HG02852 (cell line): Measurements from ENCODE around the gene TBC1D22A.
"Not testable (repeated sequence)": the region's sequence is repeated elsewhere in the genome, so short reads cannot be mapped to it uniquely, and the experiment has no call there.

Source experiments
- ATAC-seq: cut with Tn5 transposase; IDR thresholded peaks from one replicate; pipeline ENCODE4 v1.9.1; 2021; ENCODE audit warnings: mild to moderate bottlenecking, moderate library complexity; ENCODE audit not compliant: unreplicated experiment

TBC1D22A gene

DNA sequence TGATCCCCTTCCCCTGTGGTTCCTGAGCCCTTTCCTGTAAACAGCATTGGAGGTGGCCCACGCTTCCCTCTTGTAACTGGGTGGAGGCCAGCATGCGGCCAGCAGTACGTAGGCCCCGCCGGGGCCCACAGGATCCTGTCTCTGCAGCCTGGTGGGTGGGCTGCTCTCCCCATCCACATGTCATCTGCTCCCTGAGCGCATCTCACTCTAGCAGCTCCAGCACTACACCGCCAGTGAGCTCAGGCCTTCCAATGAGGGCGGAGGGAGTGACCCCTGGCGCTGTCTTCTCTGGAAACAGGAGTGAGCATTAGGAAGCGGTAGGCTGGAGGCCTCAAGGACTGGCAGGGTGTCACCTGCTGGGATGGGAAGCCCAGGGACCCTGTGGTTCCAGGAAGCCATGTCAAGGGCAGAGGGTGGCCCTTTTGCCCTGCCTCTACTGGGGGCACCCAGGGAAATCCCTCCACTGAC, 363.9 kb downstream of the TBC1D22A start:
- ATAC-seq = no peak

DNA sequence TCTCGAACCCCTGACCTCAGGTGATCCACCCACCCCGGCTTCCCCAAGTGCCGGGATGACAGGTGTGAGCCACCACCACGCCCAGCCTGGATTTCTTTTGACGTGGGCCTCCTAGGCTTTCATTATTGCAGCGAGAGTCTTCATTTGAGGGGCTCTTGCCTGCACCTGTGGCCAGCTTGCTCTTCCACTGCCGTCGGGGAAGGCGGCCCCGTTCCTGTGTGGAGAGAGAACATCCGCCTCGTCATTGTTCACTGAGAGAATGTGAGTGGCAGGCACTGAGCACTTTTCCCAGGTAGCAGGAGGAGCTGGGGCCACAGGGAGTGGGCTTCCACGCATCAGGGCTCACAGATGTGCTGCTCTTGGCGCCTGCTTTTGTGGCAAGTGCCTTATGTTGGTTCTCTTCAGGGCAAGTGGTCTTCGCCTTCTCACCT, 365.0 kb downstream of the TBC1D22A start:
- no peak for ATAC-seq

GRCh38 chr22:47128216-47128615, 365.8 kb downstream of the TBC1D22A start:
- no peak for ATAC-seq

DNA sequence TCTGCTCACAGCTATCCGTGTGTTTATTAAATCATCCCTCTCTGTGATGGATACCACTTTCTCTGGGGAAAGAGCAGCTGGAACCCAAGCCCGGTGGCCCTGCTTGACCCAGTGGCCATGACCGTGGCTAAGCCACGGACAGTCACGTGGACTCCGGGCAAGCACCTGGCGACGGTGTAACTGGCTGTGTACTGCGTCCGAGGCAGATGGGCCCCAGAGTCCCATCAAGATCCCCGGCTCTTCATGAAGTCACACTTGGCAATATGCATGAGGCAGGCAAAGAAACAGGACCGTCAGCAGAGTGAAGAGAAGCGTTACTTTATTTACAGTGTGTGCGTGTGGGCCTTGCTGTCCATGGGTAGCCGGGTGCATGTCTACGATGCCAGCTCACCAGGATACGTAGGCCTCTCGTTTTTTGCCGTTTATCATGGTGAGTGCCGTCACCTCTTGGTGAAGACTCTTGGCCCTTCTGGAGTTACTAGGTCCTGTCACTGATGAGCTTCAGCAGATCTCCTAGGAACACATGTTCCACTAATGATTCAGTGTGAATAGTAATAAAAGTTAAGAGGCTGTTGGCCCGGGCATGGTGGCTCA, 366.3 kb downstream of the TBC1D22A start:
- no peak for ATAC-seq

DNA sequence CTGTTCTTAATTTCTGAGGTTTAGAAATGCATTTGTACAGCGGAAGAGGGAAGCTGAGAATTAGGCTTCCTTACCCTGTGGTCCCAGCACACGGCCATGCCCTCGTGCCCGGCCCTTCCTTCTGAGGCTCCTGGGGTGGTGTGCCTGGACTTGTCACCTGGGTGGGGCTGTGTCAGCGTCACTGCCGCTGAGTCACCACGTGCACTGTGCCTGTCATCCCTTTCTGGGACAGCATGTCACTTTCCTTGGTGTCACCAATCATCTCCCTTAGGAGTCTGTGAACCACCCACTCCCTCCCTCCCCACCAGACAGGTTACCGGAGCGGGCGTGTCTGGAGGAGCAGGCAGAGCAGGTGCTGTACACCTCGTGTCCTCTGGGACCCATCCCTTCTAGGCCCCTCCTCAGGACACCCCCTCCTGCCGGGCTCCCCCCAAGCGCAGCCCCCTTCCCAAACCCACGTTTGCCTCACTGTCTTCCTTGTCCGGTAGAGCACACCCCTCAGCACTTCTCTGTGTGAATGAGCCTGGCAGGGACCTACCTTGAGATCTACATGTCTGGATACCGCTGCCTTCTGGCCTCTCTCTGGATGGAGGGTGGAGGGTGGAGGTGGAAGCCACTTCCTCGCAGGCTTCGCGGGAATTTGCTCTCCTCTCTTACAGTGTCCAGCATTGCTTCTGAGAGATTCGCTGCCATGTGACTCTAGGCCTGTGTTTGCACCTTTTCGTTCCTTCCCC, 367.6 kb downstream of the TBC1D22A start:
- ATAC-seq = no peak

- ATAC-seq = no peak
These were observed 368.6 kb downstream of the TBC1D22A start for GRCh38 chr22:47130883-47131631.

DNA sequence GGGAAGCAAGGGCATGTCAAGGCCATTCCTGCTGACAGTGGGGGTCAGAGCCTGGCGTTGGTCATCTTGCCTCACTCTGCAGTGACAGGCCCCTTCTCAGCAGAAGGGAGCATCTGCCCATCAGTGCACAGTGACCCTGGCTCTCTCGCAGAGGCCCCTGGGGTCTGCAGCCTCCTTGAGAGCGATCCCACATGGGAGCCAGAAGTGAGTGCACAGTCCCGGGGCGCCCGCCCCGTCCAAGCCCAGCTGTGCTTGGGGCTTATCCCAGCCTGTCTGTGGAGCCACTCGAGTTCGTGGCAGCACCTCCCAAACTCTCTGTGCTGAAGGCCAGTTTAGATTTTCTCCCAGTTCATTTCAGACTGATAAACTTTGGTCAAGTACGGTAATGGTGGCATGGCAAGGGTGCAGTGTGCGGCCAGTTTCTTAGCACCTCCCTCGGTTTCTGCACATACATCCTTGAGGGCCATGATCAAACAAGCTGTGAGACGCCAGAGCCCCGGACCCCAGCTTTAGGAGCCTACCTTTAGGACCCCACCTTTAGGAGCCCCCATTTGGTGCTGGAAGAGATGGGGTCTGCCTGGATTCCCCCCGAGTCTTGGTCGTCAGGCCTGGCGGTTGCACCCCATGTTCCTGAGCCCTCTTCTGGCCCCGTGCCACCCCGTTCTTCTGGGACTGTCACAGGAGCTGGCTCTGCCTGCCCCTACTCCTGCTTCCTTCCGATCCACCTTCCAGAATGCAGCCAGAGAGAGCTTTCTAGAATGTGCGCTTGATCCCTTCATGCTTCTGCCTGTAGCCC, 369.4 kb downstream of the TBC1D22A start:
- no peak for ATAC-seq

DNA sequence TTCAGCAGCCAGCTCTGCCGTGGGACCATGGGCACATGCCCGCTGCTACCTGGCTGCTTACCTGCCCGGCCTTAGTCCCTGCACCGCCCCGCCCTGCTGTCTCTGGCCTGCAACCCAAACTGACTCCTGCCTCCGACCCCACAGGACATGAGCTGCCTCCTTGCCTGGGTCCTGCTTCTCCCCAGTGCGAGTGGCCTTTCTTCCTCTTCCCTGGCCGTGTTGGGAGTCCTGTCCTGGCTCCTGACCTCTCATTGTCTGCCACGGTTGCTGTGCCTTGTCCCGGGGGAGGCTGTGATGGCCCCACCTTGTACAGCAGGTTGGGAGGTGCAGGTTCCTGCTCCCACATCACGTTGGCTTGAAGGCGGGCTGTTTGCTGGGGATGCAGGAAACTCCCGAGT, 370.0 kb downstream of the TBC1D22A start:
- no peak for ATAC-seq

DNA sequence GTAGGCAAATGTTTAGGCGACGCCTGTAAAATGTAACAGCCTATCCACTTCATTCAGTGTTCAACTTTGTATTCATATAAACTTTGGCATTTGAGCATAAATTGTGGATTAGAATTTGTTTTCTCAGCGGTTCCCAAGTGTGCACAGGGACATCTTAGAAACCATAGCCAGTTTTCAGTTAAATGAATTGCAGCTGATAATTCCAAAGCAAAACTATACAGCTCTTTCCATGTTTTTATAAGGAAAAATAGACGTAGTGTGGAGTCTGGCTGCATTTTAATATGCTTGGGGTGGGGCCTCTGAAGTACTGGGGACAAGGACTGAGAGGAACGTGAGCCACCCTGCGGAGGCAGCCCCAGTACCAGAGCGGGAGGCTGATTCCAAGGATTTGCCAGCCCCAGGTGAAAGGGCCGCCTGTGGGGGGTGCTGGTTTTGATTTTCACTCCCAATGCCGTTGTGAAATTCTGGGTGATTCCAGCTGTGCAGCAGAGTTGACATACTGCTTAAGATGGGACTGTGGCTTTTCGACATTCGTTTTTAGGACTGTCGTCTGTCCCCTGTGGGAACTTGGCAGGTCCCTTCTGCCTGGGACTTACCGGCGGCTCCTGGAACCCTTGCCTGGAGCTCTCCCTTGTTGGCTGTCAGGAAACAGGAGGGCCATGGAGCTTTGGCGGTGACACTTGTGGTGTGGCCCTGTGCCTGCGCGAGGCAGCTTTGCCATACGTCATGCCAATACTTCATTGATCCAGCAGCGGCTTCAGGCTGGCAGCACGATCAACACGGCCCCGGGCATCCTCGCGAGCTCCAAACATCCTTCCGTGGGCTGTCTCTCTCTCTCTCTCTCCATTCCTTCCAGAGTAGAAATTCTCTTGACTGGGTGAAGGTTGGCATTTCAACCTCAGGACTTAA, 370.9 kb downstream of the TBC1D22A start:
- no peak for ATAC-seq

GRCh38 chr22:47134222-47134621, 371.8 kb downstream of the TBC1D22A start:
- no peak for ATAC-seq

DNA sequence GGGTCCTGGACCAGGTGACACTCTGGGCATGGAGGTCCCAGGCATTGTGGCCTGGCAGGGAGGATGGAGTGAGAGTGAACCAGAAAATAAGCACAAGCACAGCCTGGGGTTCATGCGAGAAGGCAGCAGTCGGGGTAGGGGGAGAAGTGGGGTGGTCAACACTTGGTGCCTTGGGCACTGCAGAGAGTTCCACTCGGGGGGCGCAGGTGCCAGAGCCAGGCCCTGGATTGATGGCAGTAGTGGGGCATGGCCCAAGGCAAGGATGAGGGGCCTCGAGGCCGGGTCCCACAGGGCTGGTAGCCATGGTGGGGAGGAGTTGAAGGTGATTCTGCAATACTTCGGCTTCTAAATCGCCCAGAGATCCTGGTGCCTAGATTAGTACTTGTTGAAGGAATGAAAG, 372.9 kb downstream of the TBC1D22A start:
- no peak for ATAC-seq

DNA sequence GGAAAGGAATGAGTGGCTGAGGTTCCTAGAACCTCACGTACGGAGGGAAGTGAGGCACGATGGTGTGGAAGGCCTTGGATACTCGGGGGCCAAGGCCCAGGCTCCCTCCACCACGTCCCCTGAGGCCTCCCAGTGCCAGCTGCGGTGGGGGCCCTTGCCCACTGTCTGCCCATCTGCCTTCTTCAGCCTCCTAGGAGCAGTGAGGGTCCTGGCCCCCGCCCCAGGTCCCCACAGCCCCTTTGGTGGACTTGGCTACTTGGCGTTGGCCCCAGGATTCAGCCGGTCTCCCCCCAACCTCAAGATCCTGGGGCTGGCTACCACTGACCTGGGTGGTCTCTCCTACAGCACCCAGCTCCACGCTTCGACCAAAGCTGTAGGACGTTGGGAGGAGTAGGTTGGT, 373.6 kb downstream of the TBC1D22A start:
- ATAC-seq = no peak

DNA sequence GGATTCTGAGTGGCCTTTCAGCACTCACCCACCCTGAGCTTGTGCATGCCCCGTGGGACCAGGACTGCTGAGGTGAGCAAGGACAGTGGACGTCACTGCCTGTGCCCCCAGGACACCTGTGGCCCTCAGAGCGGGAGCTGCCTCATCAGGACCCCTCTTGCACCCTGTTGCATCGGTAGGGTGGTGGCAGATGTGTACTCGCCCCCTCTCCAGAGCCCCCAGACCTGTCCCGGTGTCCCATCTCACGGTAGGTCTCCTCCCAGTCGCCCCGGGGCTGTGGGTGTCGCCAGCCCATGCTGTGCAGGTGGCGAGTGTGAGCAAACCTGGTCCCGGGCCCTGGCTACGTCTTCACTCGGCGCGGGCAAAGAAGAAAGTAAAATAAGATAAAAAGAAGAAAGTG, 374.2 kb downstream of the TBC1D22A start:
- ATAC-seq = no peak

DNA sequence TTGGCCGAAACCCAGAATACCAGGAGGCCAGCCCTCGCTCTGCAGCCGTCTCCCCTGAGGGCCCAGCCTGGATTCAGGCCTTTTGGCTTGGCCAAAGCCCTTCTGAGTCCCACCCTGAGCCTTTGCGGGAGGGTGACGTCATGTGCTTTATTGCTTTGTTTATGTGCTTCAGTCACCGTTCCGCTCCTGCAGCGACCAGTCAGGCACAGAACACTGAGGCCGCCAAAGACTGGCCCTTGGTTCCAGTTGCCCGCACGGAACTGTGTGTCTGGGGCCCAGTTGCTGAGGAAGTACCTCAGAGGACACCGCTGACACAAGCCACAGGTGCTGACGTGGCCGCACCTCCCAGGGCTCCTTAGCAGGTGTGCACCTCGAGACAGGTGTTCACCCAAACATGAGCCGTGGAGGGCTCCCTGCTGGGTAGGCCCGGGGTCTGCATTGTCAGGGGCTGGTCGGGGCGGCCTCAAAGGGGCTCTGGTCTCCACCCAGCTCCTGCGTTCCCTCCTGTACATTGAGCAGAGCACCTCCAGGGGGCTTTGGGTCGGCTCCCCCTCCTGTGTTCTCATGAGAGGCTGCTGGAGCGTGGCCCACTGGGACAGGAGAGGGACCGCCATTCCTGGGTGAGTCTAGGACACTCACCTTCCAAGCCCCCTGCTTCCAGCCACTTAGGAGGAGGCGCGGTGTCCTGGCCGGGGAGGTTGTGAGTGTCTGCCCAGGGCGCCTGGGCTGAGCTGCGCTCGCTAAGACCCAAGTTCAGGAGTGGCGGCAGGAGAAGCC, 376.8 kb downstream of the TBC1D22A start:
- ATAC-seq = no peak

GRCh38 chr22:47139790-47140119, 377.3 kb downstream of the TBC1D22A start:
- ATAC-seq = no peak

DNA sequence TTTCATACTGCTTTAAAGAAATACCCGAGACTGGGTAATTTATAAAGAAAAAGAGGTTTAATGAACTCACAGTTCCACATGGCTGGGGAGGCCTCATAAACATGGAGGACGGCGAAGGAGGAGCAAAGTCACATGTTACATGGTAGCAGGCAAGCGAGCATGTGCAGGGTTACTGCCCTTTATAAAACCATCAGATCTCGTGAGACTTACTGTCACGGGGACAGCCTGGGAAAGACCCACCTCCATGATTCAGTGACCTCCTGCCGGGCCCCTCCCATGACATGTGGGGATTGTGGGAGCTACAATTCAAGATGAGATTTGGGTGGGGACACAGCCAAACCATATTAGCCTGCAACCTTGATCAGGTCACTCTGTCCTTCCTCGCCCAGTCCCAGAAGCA, 378.5 kb downstream of the TBC1D22A start:
- not testable (repeated sequence) for ATAC-seq

DNA sequence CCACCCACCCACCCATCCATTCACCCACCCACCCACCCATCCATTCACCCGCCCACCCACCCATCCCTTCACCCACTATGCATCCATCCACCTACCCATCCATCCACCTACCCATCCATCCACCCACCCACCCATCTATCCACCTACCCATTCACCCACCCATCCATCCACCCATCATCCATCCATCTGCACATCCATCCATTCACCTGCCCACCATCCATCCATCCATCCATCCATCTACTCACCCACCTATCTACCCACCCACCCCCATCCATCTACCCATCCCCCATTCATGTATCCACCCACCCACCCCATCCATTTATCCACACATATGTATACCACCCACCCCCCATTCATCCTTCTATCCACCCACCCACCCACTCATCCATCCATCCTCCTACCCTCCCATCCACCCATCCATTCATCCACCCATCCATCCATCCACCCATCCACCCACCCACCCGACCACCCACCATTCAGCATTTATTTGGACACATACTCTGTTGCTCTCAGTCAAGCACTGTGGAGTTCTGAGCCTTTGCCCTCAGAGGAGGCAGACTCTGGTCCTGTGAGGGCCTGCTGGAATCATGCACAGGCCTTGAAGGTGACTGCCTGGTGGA, 380.1 kb downstream of the TBC1D22A start:
- no peak for ATAC-seq

DNA sequence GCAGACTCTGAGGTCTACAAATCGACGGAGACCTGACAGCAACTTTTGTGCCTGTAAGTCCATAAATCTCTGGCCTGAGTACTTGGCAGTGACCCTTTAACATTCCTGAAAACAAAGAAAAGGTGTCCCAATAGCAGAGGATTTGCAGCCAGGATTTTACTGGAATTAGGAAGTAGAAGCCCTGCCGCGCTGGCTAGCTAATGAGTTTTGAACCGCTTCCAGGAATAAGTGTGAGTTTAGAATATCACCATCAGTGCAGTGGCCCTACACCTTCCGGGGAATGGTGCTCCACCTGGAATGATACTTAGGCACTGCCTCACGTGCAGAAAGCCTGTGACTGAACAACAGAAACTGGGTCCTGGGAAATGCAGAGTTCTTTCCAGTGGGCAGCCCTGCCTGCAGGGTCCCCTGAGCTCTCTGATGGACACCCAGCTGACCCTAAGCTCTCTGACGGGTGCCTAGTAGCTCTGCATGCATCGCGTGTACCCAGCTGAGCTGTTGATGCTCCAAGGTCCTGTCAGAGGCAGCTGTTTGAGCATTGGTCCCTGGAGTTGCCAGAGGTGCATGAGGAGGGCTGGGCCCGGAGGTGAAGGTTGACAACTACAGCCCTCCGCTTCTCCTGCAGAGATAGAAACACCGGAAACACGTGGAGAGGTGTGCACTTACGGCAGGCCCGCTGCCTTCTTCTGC, 380.9 kb downstream of the TBC1D22A start:
- no peak for ATAC-seq
